Erythroblast (primary cell): Measurements from ENCODE around the gene ERC2.

Experiments
- GATA1 ChIP-seq: IDR thresholded peaks from 2 replicates; pipeline ENCODE4 v1.6.1; 2011; ENCODE audit warnings: low read depth, mild to moderate bottlenecking, control low read depth, low read length, moderate library complexity
- POLR2A ChIP-seq: IDR thresholded peaks from 2 replicates; pipeline ENCODE4 v1.6.1; 2011; ENCODE audit warnings: mild to moderate bottlenecking, low read length

- TF ChIP-seq POLR2A (no peak), GATA1 (no peak)
These were observed 941.8 kb downstream of the ERC2 start for GRCh38 chr3:55526332-55527030.
